ENCODE data around the gene PIEZO2.

DNA sequence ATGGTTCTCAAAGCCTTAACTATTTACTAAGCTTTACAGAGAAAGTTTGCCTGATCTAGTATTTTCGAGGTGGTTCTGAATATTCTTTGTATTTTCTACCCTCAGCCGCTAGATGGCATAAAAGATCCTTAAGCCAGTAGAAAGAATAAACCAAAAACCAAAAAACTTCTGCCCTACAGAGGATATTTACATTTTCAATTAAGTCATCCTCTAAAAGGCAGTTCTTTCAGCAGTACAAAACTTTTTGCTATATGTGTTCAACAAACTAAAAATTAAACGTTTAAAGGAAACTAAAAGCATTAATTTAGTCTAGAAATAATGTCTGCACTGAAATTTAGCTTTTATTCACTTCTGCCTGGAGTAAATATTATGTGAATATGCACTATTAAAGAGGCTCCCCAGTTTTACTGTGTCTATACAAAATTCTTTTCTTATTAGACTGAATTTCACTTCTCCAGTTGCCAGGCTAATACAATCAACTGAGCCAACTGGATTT lies 297.5 kb downstream of the PIEZO2 start:
- TF ChIP-seq, protein P1, sequence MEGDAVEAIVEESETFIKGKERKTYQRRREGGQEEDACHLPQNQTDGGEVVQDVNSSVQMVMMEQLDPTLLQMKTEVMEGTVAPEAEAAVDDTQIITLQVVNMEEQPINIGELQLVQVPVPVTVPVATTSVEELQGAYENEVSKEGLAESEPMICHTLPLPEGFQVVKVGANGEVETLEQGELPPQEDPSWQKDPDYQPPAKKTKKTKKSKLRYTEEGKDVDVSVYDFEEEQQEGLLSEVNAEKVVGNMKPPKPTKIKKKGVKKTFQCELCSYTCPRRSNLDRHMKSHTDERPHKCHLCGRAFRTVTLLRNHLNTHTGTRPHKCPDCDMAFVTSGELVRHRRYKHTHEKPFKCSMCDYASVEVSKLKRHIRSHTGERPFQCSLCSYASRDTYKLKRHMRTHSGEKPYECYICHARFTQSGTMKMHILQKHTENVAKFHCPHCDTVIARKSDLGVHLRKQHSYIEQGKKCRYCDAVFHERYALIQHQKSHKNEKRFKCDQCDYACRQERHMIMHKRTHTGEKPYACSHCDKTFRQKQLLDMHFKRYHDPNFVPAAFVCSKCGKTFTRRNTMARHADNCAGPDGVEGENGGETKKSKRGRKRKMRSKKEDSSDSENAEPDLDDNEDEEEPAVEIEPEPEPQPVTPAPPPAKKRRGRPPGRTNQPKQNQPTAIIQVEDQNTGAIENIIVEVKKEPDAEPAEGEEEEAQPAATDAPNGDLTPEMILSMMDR (IDR thresholded peaks at IDR 0.05): peak; percentile 55 to 76 (median 65)
- no peak for TF ChIP-seq POLR2A (IDR thresholded peaks at IDR 0.05)

Measured in ovary (tissue), 3 donors.